ENCODE data around the gene KCNJ16.

Gene KCNJ16

GRCh38 chr17:70091005-70091568, 16.1 kb downstream of the KCNJ16 start:
- DNase-seq (ENCODE audit: insufficient read length, low spot score) = no peak
- no peak for FAIRE-seq
- TF ChIP-seq POLR2AphosphoS5 (IDR thresholded peaks at IDR 0.05; ENCODE audit: low read depth, low read length) (no peak), POU2F2 (IDR thresholded peaks at IDR 0.05; ENCODE audit: low read depth, low read length) (no peak), PAX5 (IDR thresholded peaks at IDR 0.05; ENCODE audit: insufficient read depth, low read length, severe bottlenecking) (no peak), SPI1 (IDR thresholded peaks at IDR 0.05; ENCODE audit: low read depth, low read length) (no peak), POLR2A (IDR thresholded peaks at IDR 0.05; ENCODE audit: low read depth, low read length) (no peak), TAF1 (IDR thresholded peaks at IDR 0.05; ENCODE audit: low read depth, low read length) (no peak)

- DNase-seq (ENCODE audit: insufficient read length, low spot score) (no peak), FAIRE-seq (no peak)
- TF ChIP-seq TAF1 (IDR thresholded peaks at IDR 0.05; ENCODE audit: low read depth, low read length) (no peak), POLR2A (IDR thresholded peaks at IDR 0.05; ENCODE audit: low read depth, low read length) (no peak), POU2F2 (IDR thresholded peaks at IDR 0.05; ENCODE audit: low read depth, low read length) (no peak), PAX5 (IDR thresholded peaks at IDR 0.05; ENCODE audit: insufficient read depth, low read length, severe bottlenecking) (no peak), POLR2AphosphoS5 (IDR thresholded peaks at IDR 0.05; ENCODE audit: low read depth, low read length) (no peak), SPI1 (IDR thresholded peaks at IDR 0.05; ENCODE audit: low read depth, low read length) (no peak)
These were observed 16.7 kb downstream of the KCNJ16 start for GRCh38 chr17:70091696-70092095.

- TF ChIP-seq SPI1 (IDR thresholded peaks at IDR 0.05; ENCODE audit: low read depth, low read length) = no peak
- DNase-seq (ENCODE audit: insufficient read length, low spot score) (no peak), FAIRE-seq (no peak)
These were observed 18.1 kb downstream of the KCNJ16 start for GRCh38 chr17:70093163-70093562.

- FAIRE-seq (no peak), DNase-seq (ENCODE audit: insufficient read length, low spot score) (no peak)
- no peak for TF ChIP-seq POLR2AphosphoS5 (IDR thresholded peaks at IDR 0.05; ENCODE audit: low read depth, low read length)
- no peak for TF ChIP-seq POLR2A (IDR thresholded peaks at IDR 0.05; ENCODE audit: low read depth, low read length)
- no peak for TF ChIP-seq PAX5 (IDR thresholded peaks at IDR 0.05; ENCODE audit: insufficient read depth, low read length, severe bottlenecking)
- TF ChIP-seq SPI1 (IDR thresholded peaks at IDR 0.05; ENCODE audit: low read depth, low read length) = no peak
- no peak for TF ChIP-seq POU2F2 (IDR thresholded peaks at IDR 0.05; ENCODE audit: low read depth, low read length)
- no peak for TF ChIP-seq TAF1 (IDR thresholded peaks at IDR 0.05; ENCODE audit: low read depth, low read length)
These were observed 20.4 kb downstream of the KCNJ16 start for GRCh38 chr17:70095455-70095854.

GRCh38 chr17:70096861-70097260, 21.8 kb downstream of the KCNJ16 start:
- FAIRE-seq (no peak), DNase-seq (ENCODE audit: insufficient read length, low spot score) (no peak)
- no peak for TF ChIP-seq POLR2A (IDR thresholded peaks at IDR 0.05; ENCODE audit: low read depth, low read length)
- no peak for TF ChIP-seq SPI1 (IDR thresholded peaks at IDR 0.05; ENCODE audit: low read depth, low read length)
- no peak for TF ChIP-seq POU2F2 (IDR thresholded peaks at IDR 0.05; ENCODE audit: low read depth, low read length)
- TF ChIP-seq TAF1 (IDR thresholded peaks at IDR 0.05; ENCODE audit: low read depth, low read length) = no peak
- TF ChIP-seq PAX5 (IDR thresholded peaks at IDR 0.05; ENCODE audit: insufficient read depth, low read length, severe bottlenecking) = no peak
- no peak for TF ChIP-seq POLR2AphosphoS5 (IDR thresholded peaks at IDR 0.05; ENCODE audit: low read depth, low read length)

GRCh38 chr17:70098030-70098429, 23.0 kb downstream of the KCNJ16 start:
- no peak for FAIRE-seq
- TF ChIP-seq POLR2AphosphoS5 (IDR thresholded peaks at IDR 0.05; ENCODE audit: low read depth, low read length) = no peak
- no peak for TF ChIP-seq POU2F2 (IDR thresholded peaks at IDR 0.05; ENCODE audit: low read depth, low read length)
- TF ChIP-seq POLR2A (IDR thresholded peaks at IDR 0.05; ENCODE audit: low read depth, low read length) = no peak
- DNase-seq (ENCODE audit: insufficient read length, low spot score) = no peak

GRCh38 chr17:70099294-70099693, 24.3 kb downstream of the KCNJ16 start:
- FAIRE-seq = no peak
- TF ChIP-seq TAF1 (IDR thresholded peaks at IDR 0.05; ENCODE audit: low read depth, low read length) (no peak), POLR2A (IDR thresholded peaks at IDR 0.05; ENCODE audit: low read depth, low read length) (no peak), POLR2AphosphoS5 (IDR thresholded peaks at IDR 0.05; ENCODE audit: low read depth, low read length) (no peak), POU2F2 (IDR thresholded peaks at IDR 0.05; ENCODE audit: low read depth, low read length) (no peak), PAX5 (IDR thresholded peaks at IDR 0.05; ENCODE audit: insufficient read depth, low read length, severe bottlenecking) (no peak), SPI1 (IDR thresholded peaks at IDR 0.05; ENCODE audit: low read depth, low read length) (no peak)
- DNase-seq (ENCODE audit: insufficient read length, low spot score) = no peak

GRCh38 chr17:70099884-70100283, 24.9 kb downstream of the KCNJ16 start:
- FAIRE-seq (no peak), DNase-seq (ENCODE audit: insufficient read length, low spot score) (no peak)
- TF ChIP-seq POLR2A (IDR thresholded peaks at IDR 0.05; ENCODE audit: low read depth, low read length) (no peak), SPI1 (IDR thresholded peaks at IDR 0.05; ENCODE audit: low read depth, low read length) (no peak), POU2F2 (IDR thresholded peaks at IDR 0.05; ENCODE audit: low read depth, low read length) (no peak), PAX5 (IDR thresholded peaks at IDR 0.05; ENCODE audit: insufficient read depth, low read length, severe bottlenecking) (no peak), POLR2AphosphoS5 (IDR thresholded peaks at IDR 0.05; ENCODE audit: low read depth, low read length) (no peak), TAF1 (IDR thresholded peaks at IDR 0.05; ENCODE audit: low read depth, low read length) (no peak)

GRCh38 chr17:70100983-70101382, 26.0 kb downstream of the KCNJ16 start:
- TF ChIP-seq SPI1 (IDR thresholded peaks at IDR 0.05; ENCODE audit: low read depth, low read length) = no peak
- TF ChIP-seq POLR2AphosphoS5 (IDR thresholded peaks at IDR 0.05; ENCODE audit: low read depth, low read length) = no peak
- no peak for TF ChIP-seq POU2F2 (IDR thresholded peaks at IDR 0.05; ENCODE audit: low read depth, low read length)
- no peak for TF ChIP-seq PAX5 (IDR thresholded peaks at IDR 0.05; ENCODE audit: insufficient read depth, low read length, severe bottlenecking)
- no peak for TF ChIP-seq POLR2A (IDR thresholded peaks at IDR 0.05; ENCODE audit: low read depth, low read length)
- no peak for TF ChIP-seq TAF1 (IDR thresholded peaks at IDR 0.05; ENCODE audit: low read depth, low read length)
- FAIRE-seq (no peak), DNase-seq (ENCODE audit: insufficient read length, low spot score) (no peak)

GRCh38 chr17:70102531-70102930, 27.5 kb downstream of the KCNJ16 start:
- TF ChIP-seq POLR2A (IDR thresholded peaks at IDR 0.05; ENCODE audit: low read depth, low read length) (no peak), POLR2AphosphoS5 (IDR thresholded peaks at IDR 0.05; ENCODE audit: low read depth, low read length) (no peak), POU2F2 (IDR thresholded peaks at IDR 0.05; ENCODE audit: low read depth, low read length) (no peak), TAF1 (IDR thresholded peaks at IDR 0.05; ENCODE audit: low read depth, low read length) (no peak)
- DNase-seq (ENCODE audit: insufficient read length, low spot score) (no peak), FAIRE-seq (no peak)

Measured in GM12891 (cell line).